ENCODE measurements around the gene DNAJC28. TPM values are rescaled to one million over a fixed set of nuclear protein-coding genes. Genes with fewer than 3 reads are reported as not detected.
"Not testable (repeated sequence)": the region's sequence is repeated elsewhere in the genome, so short reads cannot be mapped to it uniquely, and the experiment has no call there.

Gene DNAJC28
- total and polyA plus RNA-seq, 2 donors (not counting 1 experiment from before 2014, with no cell fraction given), result 0.30 to 2.5 TPM

DNA sequence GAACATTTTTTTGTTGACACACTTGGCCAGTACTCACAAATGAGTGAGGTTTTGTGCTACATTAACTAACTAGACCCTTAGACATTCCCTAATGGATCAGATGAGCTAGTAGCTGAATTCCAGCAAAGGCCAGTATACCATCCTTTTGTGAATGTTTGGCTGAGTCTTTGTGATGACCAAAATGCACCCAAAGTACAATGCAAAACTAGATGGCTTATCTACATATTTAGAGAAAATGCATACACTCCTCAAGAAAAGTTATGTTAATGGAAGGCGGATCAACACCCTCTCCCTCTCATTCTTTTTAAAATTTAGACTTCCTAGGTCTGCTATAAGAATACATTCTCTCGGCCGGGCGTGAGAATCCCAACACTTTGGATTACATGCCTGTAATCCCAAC lies 20.1 kb upstream of the DNAJC28 start:
- Histone ChIP-seq H4K20me1 (ENCODE audit: control insufficient read depth, insufficient read depth, low read length, poor library complexity, severe bottlenecking) (no peaks in the 10 kb centered on the region), H3K27ac (ENCODE audit: low read length in 2 of 2) (no peak overlapping the region), H3K36me3 (replicated peaks in 1 of 2; ENCODE audit: control extremely low read depth in 1 of 2, control insufficient read depth in 1 of 2, extremely low read depth in 1 of 2, insufficient read depth in 2 of 2, low read length in 1 of 2) (peaks cover 7 to 51% of the 10 kb centered on the region in 2 experiments), H3K79me2 (ENCODE audit: control insufficient read depth, insufficient read depth, low read length) (no peaks in the 10 kb centered on the region), H3K9ac (ENCODE audit: low read length) (no peak overlapping the region), H3K4me3 (ENCODE audit: control extremely low read depth in 1 of 5, extremely low read depth in 1 of 5, insufficient read depth in 1 of 5, low read depth in 2 of 5, low read length in 4 of 5) (no peak overlapping the region), H3K4me1 (ENCODE audit: control insufficient read depth in 2 of 2, insufficient read depth in 2 of 2, low read length in 2 of 2) (no peaks in the 10 kb centered on the region), H3K27me3 (replicated peaks in 1 of 4; ENCODE audit: control extremely low read depth in 1 of 4, control insufficient read depth in 3 of 4, insufficient read depth in 4 of 4, low read length in 3 of 4) (no peaks in the 10 kb centered on the region), H2AFZ (ENCODE audit: insufficient read depth, low read depth, low read length, poor library complexity, severe bottlenecking) (no peak overlapping the region), H3K4me2 (replicated peaks; ENCODE audit: low read depth, low read length, poor library complexity, severe bottlenecking) (no peak overlapping the region), H3K9me3 (ENCODE audit: control extremely low read depth in 1 of 3, control insufficient read depth in 2 of 3, insufficient read depth in 1 of 3, low read length in 2 of 3) (no peaks in the 10 kb centered on the region)
- ATAC-seq (ENCODE audit: low read depth) (no peak), DNase-seq (no peak)
- no peak for TF ChIP-seq EZH2 (IDR thresholded peaks at IDR 0.05; ENCODE audit: borderline replicate concordance, insufficient read depth, low read depth, low read length, poor library complexity, severe bottlenecking)
- TF ChIP-seq, protein P1, sequence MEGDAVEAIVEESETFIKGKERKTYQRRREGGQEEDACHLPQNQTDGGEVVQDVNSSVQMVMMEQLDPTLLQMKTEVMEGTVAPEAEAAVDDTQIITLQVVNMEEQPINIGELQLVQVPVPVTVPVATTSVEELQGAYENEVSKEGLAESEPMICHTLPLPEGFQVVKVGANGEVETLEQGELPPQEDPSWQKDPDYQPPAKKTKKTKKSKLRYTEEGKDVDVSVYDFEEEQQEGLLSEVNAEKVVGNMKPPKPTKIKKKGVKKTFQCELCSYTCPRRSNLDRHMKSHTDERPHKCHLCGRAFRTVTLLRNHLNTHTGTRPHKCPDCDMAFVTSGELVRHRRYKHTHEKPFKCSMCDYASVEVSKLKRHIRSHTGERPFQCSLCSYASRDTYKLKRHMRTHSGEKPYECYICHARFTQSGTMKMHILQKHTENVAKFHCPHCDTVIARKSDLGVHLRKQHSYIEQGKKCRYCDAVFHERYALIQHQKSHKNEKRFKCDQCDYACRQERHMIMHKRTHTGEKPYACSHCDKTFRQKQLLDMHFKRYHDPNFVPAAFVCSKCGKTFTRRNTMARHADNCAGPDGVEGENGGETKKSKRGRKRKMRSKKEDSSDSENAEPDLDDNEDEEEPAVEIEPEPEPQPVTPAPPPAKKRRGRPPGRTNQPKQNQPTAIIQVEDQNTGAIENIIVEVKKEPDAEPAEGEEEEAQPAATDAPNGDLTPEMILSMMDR (IDR thresholded peaks at IDR 0.05), result no peak
- Mint-ChIP-seq H3K27ac (no peak overlapping the region), H3K4me3 (no peak overlapping the region), H3K27me3 (no peaks in the 10 kb centered on the region), H3K9me3 (ENCODE audit: insufficient read depth) (peaks cover 3% of the 10 kb centered on the region), H3K4me1 (no peaks in the 10 kb centered on the region)
- intact Hi-C loops (cut with micrococcal nuclease), result no loop called here
- ChIA-PET POLR2A (no interaction called here), CTCF (interaction anchor here (1.1 kb wide), 1 partner anchor 94 kb away, joined by 3 read pairs; no protein-coding TSS in a partner anchor)
- WGBS (ENCODE audit: insufficient coverage), result 98% methylated on average over 4 of the region's 4 CpGs

DNA sequence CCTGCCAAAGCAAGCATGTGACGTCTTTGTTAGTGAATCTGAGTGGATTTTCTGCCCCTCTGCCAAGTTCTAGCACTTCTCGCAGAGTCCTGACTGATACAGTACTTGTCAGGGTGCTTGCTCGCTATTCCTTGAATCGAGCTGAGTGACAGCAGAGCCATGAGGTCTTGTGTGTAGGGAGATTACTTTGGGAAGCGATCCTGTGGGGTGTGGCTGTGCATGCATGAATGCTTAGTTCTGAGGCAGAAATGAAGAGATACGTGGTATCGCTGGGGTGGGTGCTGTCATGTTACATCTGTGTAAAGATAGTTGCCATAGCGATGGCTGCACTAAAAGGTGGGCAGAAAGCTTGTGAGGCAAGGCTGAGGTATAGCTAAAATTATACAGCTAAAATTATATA lies 19.3 kb upstream of the DNAJC28 start:
- intact Hi-C loops (cut with micrococcal nuclease), result no loop called here
- Histone ChIP-seq H3K36me3 (replicated peaks in 1 of 2; ENCODE audit: control extremely low read depth in 1 of 2, control insufficient read depth in 1 of 2, extremely low read depth in 1 of 2, insufficient read depth in 2 of 2, low read length in 1 of 2) (peaks cover 7 to 53% of the 10 kb centered on the region in 2 experiments), H4K20me1 (ENCODE audit: control insufficient read depth, insufficient read depth, low read length, poor library complexity, severe bottlenecking) (no peaks in the 10 kb centered on the region), H3K4me3 (ENCODE audit: control extremely low read depth in 1 of 5, extremely low read depth in 1 of 5, insufficient read depth in 1 of 5, low read depth in 2 of 5, low read length in 4 of 5) (no peak overlapping the region), H3K4me2 (replicated peaks; ENCODE audit: low read depth, low read length, poor library complexity, severe bottlenecking) (no peak overlapping the region), H3K27ac (ENCODE audit: low read length in 2 of 2) (no peak overlapping the region), H2AFZ (ENCODE audit: insufficient read depth, low read depth, low read length, poor library complexity, severe bottlenecking) (no peak overlapping the region), H3K9ac (ENCODE audit: low read length) (no peak overlapping the region), H3K4me1 (ENCODE audit: control insufficient read depth in 2 of 2, insufficient read depth in 2 of 2, low read length in 2 of 2) (no peaks in the 10 kb centered on the region), H3K9me3 (ENCODE audit: control extremely low read depth in 1 of 3, control insufficient read depth in 2 of 3, insufficient read depth in 1 of 3, low read length in 2 of 3) (no peaks in the 10 kb centered on the region), H3K79me2 (ENCODE audit: control insufficient read depth, insufficient read depth, low read length) (no peaks in the 10 kb centered on the region), H3K27me3 (replicated peaks in 1 of 4; ENCODE audit: control extremely low read depth in 1 of 4, control insufficient read depth in 3 of 4, insufficient read depth in 4 of 4, low read length in 3 of 4) (no peaks in the 10 kb centered on the region)
- H3K4me1 Mint-ChIP-seq, result no peaks in the 10 kb centered on the region
- CTCF ChIA-PET, result interaction anchor here (0.6 to 1.1 kb wide), 2 partner anchors 95 to 164 kb away, joined by 3 read pairs; no protein-coding TSS in a partner anchor
- H3K4me3 Mint-ChIP-seq, result no peak overlapping the region
- H3K27ac Mint-ChIP-seq, result no peak overlapping the region
- no peak for ATAC-seq (ENCODE audit: low read depth)
- no peak for TF ChIP-seq EZH2 (IDR thresholded peaks at IDR 0.05; ENCODE audit: borderline replicate concordance, insufficient read depth, low read depth, low read length, poor library complexity, severe bottlenecking)
- TF ChIP-seq, protein P1 (IDR thresholded peaks at IDR 0.05), result no peak
- 97% methylated on average over 7 of the region's 8 CpGs for WGBS (ENCODE audit: insufficient coverage)
- H3K27me3 Mint-ChIP-seq, result no peaks in the 10 kb centered on the region
- no peak for DNase-seq
- H3K9me3 Mint-ChIP-seq (ENCODE audit: insufficient read depth), result peaks cover 3% of the 10 kb centered on the region
- POLR2A ChIA-PET, result no interaction called here

DNA sequence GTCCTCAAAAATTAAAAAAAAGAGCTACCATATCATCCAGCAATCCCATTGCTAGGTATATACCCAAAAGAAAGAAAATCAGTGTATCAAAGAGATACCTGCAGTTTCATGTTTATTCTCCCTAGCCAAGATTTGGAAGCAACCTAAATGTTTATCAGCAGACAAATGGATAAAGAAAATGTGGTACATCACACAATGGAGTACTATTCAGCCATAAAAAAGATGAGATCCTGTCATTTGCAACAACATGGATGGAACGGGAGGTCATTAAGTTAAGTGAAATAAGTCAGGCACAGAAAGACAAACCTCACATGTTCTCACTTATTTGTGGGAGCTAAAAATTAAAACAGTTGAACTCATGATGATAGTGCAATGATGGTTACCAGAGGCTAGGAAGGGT lies 15.5 kb upstream of the DNAJC28 start:
- not testable (repeated sequence) for ATAC-seq (ENCODE audit: low read depth)

More for the DNA sequence above, 15.5 kb upstream of the DNAJC28 start:
- CTCF ChIA-PET, result interaction anchor here (1.2 kb wide), 1 partner anchor 27 kb away, joined by 3 read pairs; the partner anchor contains the start of gene TMEM50B
- H3K27me3 ChIP-seq (replicated peaks in 1 of 4; ENCODE audit: control extremely low read depth in 1 of 4, control insufficient read depth in 3 of 4, insufficient read depth in 4 of 4, low read length in 3 of 4); H3K4me1 Mint-ChIP-seq; H3K9me3 Mint-ChIP-seq (ENCODE audit: insufficient read depth); POLR2A ChIA-PET; H3K9me3 ChIP-seq (ENCODE audit: control extremely low read depth in 1 of 3, control insufficient read depth in 2 of 3, insufficient read depth in 1 of 3, low read length in 2 of 3); H3K4me3 ChIP-seq (ENCODE audit: control extremely low read depth in 1 of 5, extremely low read depth in 1 of 5, insufficient read depth in 1 of 5, low read depth in 2 of 5, low read length in 4 of 5); DNase-seq; H4K20me1 ChIP-seq (ENCODE audit: control insufficient read depth, insufficient read depth, low read length, poor library complexity, severe bottlenecking); H3K27ac Mint-ChIP-seq; H3K9ac ChIP-seq (ENCODE audit: low read length); intact Hi-C loops (cut with micrococcal nuclease); H3K4me1 ChIP-seq (ENCODE audit: control insufficient read depth in 2 of 2, insufficient read depth in 2 of 2, low read length in 2 of 2); H3K27ac ChIP-seq (ENCODE audit: low read length in 2 of 2); H3K27me3 Mint-ChIP-seq; H3K4me3 Mint-ChIP-seq; H3K4me2 ChIP-seq (replicated peaks; ENCODE audit: low read depth, low read length, poor library complexity, severe bottlenecking); H3K79me2 ChIP-seq (ENCODE audit: control insufficient read depth, insufficient read depth, low read length); H2AFZ ChIP-seq (ENCODE audit: insufficient read depth, low read depth, low read length, poor library complexity, severe bottlenecking): not testable (repeated sequence)
- H3K36me3 ChIP-seq (replicated peaks in 1 of 2; ENCODE audit: control extremely low read depth in 1 of 2, control insufficient read depth in 1 of 2, extremely low read depth in 1 of 2, insufficient read depth in 2 of 2, low read length in 1 of 2), result peaks cover 3 to 44% of the 10 kb centered on the region in 2 experiments
- WGBS (ENCODE audit: insufficient coverage), result no CpG with 5 or more reads among the region's 1 CpG
